Cerebellar cortex (tissue), 1 donor: Measurements from ENCODE around the gene SLC8A1.

ENCODE experiments used
- DNase-seq: peaks from one replicate; pipeline ENCODE4 v3.0.0-alpha.2; 2015; ENCODE audit warnings: low spot score

SLC8A1 gene

DNA sequence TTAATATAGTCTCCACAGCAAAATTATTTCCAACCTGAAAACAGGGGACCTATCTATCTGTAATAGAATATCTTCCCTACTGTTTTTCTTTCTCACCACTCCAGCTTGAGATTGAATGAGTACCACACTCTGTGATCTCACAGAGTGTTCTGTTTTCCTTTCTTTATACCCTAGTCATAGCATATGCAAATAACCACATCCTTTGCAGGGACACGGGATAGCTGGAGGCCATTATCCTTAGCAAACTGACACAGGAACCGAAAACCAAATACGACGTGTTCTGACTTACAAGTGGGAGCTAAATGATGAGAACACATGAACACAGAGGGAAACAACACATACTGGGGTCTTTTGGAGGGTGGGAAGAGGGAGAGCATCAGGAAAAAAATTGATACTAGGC, 224.7 kb downstream of the SLC8A1 start:
- no peak for DNase-seq

DNA sequence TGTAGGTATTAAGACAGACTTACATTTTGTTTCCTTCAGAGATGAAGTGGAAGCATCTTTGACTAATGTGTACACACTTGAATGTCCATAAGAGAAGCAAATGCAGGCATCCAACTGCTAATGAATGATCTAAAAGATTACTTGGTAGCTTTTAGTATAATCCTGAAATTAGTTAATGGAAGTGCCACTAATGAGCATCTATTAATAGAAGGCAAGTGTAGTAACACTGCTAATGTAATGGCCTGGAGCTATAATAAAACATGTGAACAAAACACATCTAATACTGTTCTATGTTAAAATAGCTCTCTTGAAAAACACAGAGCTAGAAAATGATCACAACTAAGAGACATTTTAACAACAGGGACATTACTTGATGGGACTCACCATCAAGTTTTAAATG, 225.3 kb downstream of the SLC8A1 start:
- DNase-seq = no peak

DNA sequence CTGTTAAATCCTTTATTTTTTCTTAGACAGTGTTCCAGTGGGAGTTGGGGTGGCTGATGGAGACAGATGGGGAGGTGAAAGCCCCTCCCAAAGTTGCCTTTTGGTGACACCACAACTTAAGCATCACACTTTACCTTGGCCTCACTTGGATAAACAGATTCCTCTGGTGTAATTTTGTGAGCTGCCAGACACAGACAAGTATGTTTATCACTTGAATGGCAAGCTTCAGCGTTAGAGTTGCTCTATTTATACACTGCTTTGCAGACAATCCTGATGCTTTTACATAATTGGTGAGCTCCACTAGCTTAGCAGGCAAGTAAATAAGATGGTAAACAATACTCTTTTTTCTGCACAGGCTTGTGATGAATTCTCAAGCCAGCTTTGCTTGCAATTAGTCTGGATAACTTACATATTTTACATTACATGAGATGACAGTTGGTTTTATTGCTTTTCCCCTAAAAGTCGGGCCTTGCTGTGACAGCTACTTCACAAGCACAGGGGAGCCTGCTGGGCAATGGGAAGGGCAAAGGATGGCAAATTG, 226.2 kb downstream of the SLC8A1 start:
- peak; percentile 51 for DNase-seq

DNA sequence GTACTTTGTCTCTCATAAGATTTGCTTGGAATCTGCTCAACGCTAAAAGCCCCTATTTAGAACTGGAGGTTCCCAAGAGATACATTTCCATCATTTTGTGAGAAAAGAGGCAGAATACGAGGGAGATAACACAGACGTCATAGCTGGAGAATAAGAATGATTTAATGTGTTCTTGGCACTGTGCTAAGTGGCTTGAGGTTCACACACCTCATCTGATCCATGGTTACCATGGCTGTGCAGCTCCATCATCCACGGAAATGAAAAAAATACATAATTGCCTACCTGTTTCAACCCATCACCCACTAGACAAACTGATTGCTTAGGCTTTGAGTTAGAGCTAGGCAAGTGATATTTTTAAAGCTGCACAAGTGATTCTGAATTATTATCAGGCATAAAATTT, 227.6 kb downstream of the SLC8A1 start:
- DNase-seq = no peak

DNA sequence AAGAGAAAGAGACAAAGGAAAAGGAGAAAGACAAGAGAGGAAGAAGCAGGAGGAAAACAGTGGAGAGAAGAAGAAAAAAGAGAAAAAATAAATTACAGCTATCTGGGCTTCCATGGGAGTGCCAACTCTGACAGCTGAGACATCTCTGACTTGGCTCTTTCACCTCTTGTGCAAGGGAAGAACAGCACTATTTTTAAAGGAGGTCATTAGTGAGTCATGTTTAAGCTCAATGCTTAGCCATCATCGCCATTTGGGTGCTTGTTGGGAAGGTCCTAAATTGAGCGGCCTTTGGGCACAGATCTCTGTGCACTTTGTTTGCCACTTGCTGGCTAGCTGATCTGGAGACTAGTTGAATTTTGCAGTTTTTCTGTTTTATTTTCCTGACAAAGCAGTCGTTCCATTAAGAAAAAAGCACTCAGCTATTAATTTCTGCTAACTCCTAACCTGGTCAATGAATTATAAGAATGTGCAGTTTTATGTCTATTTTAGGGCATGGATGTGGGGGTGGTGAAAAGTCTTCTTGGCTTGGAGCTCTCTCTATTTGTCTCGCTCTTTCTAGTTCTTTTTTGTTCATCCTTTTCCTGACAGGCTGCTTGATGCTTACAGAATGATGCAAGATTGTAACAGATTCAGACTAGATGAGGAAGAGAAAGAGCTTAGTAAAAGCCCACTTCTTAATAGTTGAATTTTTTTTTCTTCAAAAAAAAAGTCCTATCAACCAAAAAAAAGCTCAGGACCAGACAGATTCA, 231.5 kb downstream of the SLC8A1 start:
- no peak for DNase-seq

DNA sequence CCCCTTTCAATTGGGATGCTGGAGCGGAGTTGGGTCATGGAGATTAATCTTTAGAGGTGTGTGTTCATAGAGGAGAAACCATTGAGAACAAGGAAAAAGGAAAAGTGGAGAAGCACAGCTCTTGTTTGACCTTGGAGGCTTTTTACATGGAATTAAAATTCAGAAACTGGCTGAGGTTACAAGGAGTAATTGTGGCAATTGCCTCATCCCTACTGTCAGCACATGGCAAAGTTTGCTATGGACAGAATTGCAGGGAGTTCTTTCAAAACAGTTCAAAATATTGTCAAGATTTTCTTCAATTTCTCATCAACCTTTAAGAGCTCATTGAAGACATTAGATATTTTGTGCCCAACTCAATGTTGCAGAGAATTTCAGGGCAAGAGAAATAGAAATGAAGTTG, 232.7 kb downstream of the SLC8A1 start:
- DNase-seq = no peak

DNA sequence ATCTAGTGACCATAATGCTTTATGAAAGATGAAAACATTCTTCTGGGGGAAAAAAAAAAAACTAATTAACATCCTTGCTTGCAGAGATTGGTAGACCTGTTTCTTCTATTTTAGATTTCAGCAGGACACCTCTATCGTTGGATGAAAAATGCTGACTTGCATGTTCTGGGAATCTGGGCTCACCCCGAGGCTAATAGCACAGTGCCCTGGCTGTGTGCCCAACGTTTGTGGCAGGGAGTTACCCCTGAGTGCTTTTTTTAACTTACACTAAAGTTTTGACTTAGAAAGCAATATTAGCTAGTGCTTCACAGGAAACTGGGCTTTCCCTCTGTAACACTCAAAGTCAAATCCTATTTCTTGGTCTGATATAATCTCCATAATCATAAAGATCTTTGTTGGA, 233.2 kb downstream of the SLC8A1 start:
- DNase-seq = no peak

DNA sequence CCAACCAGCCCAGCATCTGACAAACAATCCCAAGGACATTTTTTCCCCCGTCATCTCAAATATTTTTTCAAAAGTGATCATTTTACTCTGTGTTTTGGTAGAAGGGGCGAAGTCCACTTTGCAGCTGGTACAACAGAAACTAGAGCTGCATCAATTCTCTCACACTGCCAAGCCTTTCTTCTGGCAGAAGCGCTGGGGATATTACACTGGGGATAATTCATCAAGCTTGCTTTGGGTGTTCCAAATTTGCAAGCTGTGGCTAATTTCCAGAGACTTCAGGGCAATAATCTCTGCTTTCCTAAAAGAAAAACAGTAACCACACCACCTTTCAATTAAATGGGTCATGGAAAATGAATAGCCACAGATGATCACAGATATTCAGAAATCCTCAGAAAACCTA, 238.3 kb downstream of the SLC8A1 start:
- no peak for DNase-seq

DNA sequence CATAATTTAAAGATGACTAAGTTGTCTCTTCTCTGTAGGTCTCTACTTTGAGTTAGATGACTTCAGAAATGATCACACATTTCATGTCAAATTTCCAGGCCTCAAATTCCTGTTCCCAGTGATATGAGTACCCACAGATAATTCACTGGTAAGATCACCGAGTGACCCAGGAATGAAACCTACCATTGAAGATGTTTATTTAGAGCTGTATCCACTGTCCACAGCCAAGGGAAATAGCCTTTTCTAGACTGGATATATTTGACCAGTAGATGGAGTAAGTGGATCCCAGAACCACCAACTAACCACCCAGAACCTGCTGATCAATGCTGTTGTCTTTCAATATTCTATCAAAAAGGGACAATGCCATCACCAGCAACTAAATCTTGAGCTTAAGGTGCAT, 238.8 kb downstream of the SLC8A1 start:
- DNase-seq = peak; percentile 26

DNA sequence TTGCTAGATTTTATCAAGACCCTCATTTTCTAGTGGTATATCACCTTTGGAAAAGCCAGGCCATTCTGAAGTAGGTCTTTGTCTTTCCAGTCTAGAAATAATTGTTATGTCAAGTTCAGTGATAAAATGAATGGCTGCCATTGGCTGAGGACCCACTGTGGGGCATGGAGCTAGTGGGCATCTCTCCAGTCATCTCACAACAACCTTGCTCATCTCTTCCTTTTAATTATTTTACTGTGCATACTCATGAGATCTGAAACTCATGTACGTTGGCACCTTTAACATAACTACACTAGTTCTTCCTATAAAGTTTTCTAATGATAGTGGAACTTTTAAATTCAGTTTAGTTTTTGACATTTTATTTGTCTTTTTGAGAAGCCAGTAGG, 240.9 kb downstream of the SLC8A1 start:
- DNase-seq = no peak

DNA sequence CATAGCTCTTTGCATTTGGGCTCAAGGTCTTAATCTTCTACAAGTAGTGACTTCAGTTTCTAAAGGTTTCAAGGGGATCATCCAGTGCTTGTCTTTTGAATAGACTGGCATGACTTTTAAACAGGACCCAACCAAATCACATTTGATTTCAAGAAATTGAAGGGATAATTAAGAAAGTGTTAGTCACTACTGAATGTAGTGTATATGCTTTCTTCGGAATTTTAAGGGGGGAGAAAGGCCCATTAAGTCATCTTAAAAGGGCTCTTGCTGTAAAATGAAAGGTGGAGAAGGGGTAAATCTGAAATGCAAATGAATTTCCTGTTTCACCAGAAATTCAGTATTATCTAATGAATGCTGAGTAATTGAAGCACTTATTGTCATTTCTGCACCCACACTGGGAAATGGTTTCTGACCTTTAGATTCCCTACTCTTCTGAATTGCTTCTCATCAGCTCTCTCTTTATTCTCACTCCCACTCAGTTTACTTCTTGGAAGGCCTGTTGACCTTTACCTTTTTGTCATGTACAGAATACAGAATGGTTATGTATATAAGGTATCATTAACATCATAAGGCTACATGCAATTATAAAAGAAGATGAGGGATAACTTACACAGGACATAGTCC, 241.4 kb downstream of the SLC8A1 start:
- DNase-seq = no peak

DNA sequence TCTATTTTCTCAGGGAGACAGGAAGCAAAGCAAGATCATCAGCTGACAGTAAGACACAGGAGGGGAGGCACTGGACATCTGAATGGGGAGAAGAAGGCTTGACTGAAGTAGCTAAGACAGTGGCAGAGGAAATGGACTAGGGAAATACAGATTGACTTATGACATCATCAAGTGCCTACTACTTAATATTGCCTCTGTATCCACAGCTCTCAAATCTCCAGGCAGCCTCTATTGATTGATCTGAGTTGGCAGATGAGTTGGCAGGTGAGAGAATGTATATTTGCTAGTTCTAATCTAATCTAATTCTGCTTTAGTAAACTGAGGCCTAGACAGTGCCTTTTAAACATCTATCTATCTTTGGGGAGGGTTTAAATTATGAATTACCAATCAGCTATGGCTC, 242.1 kb downstream of the SLC8A1 start:
- DNase-seq = no peak

DNA sequence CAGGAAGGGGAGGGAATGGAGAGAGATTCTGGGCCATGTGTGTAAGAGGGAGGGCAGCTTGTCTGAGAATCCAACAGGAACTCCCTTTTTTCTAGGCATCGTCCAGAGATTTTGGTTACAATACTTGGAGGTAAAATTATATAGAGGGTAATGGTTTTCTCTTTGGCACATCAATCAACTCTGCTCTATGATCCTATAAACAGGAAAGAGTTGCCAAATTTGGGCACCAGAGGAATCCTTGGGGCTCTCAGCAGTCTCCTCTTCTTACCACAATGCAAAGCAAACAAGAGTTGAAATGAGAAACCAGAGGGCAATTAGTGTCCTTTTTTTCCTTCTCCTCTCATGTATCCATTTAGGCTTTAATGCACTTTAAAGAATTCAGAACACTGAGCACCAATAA, 243.4 kb downstream of the SLC8A1 start:
- no peak for DNase-seq

DNA sequence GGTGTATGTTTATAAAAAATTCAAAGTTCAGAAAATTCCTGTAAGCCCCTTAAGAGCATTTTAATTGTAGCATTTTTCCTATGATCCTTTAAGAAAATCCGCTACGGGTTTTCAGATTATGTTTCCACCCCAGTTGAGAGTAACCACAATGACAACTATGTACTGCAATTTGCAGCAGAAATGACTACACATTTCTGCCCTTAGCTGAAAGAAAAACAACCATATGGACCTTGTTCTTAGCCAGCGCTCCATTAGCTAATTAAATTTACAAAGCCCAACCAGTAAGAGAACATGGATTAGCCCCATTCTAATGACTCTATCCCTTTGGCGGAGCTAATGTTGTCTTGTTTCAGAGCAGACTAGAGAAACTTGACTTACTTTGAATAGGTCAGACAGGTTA, 247.6 kb downstream of the SLC8A1 start:
- peak; percentile 42 for DNase-seq

DNA sequence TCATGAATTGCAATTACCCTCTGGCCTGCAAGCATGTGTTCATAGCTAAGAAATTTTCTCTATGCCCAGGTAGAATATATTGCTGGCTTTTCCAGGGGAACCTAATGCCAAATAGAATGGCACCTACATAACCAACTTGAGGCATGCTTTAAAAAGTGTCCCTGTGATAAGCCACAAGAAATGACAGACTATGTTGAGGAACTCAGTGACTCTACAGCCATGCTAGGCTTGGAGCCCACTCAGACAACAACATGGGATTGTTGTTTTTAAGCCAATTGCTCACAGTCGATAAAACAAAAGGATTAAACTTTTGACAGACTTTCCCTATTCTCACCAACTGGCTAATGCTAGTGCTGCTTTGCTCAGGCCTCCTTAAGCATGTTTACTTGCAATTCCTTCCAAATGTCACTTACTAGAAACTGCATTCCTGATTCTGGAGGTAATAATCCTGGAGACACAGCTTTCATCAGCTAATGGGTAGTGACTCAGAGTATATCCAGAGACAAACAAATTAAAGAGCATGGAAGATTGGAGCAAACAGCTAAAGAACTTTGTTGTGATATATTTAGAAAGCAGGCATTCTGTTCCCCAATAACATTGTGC, 249.0 kb downstream of the SLC8A1 start:
- peak; percentile 72 for DNase-seq

DNA sequence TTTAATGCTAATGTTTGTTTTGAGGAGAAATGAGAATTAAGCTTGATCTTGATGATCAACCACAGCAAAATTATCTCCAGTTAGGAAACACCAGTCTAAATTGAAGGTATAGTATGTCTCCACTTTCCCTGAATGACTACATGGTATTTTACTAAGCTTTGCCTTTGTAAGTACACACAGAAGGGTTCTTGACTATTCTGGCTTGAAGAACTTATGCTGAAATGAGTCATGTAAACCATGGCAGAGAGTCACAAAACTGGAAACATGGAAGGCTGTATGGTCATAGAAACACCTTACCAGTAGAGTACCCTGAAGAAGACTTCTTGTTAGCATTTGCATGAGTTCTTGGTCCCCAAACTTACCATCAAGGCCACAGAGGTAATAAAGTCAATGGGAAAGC, 250.5 kb downstream of the SLC8A1 start:
- DNase-seq = no peak

DNA sequence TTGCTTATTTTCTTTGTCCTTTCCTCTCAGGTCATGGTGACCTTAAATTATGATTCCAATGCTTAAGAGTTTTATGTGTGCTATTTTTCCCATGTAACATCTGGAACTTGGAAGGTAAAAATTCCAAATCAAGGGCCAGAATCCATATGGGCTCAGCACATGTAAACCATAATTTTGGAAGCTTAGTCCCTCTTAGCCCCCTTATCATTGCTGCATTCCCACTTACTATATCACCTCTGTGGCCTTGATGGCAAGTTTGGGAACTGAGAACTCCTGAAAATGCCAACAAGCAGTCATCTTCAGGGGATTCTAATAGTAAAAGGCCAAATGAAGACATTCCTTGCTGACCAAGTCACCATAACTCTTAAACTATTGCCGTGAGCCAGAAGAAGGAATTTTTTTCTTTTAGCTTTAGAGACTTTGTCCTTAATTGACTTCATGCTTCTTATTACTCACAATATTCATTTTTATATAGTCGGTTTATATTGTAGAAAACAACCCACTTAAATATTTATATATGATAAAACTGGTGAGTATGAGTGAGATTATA, 251.4 kb downstream of the SLC8A1 start:
- DNase-seq = no peak

DNA sequence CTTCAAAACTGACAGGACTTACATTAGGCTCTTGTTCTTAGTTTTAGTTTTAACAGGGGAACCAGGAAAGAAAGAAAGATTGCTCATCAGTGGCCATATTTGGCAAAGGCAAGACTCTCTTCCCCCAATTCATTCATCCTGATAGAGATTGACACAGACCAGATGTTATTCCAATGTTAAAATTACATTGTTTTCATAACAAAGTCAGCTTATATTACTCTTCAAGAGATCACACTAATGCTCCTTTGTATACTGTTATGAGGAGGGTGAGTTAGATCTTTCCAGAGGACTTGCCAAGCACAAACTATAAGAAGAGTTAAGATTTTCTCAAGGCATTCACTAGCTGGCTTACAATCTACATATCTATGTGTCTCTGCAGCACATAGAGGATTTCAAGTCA, 252.1 kb downstream of the SLC8A1 start:
- no peak for DNase-seq

DNA sequence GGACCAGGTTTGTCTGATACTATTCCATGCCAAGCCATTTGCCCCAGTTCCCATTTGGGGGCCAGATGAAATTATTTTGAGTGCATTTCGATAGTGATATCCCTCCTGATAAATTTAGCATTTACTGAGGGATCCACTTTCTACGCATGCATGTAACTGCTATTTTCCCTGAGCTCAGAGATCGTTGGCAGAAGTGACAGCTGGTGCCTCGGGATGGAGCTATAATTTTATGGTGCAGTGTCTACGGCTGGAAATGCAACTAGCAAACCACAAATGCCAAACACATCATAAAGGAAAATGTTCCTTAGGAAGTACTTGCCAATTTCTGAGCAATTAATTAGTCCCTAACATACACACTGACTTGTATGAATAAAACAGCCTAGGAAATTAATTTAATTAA, 254.8 kb downstream of the SLC8A1 start:
- peak; percentile 34 for DNase-seq

DNA sequence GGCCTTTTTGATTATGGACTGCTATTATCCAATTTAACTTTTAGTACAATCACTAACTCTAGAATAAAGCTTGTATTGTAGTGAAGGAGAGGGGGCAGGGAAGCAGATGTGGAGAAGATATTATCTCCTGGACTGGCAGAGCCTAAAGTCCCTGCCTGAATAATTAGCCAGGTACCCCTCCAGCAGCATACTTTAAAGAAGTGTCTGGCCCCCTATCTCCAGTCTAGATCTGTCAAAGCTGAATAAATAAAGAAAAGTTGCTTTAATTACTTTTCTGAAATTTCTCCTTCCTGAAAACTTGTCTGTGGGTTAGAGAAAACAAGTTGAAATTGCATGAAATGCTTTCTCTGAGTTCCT, 258.2 kb downstream of the SLC8A1 start:
- no peak for DNase-seq

DNA sequence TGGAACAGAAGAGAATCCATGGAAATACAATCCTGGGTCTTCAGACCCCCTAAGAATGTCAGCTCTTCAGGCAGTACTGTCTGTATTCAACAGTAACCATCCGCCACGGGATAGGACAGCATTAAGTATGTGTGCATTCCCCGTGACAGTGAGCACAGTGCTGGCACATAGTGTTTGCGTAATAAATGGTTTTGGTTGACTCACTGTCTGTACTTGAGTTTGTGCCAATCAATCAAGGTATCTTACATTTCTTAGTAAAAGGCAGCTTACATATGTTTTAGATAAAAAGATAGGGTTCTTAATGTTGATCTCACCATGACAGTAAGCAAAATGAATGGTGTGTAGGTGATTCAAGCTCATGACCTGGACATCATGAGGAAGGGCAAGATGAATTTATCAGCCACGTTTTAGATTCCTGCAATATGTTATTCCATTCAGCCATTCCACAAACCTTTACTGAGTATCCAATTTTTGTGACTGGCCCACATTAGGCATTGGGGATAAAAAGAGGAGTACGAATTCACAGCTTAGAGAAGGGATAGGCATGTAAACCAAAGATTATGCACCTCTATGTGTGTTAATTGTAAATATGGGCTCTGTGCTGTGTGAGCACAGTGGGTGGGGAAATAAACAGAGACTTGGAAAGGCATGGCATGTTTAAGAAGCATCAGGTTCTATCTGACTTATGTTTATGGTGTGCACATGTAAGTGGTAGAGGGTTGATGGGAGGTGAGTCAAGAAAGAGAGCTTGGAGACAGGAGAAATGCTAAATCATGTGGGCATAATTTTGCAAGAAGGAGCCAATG, 258.8 kb downstream of the SLC8A1 start:
- no peak for DNase-seq

DNA sequence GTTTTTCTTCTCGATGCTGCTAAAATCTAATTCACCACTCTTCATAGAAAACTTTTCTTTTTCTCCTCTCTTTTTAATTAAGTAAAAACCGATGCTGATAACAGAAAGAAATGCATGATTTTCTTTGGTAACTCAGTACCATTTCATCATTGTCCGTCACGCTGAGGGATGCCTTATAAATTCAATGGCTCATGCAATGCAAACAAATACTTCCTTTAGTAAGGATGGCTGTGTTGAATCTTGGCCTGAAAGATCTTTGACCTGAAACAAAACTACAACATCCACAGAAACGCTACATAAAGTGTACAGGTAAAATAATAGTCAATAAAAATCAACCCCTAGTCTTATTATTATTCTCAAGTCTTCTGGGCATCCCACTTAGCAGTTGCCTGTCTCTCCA, 261.4 kb downstream of the SLC8A1 start:
- DNase-seq = no peak
